NK-92 treated with Interleukin-12 subunit alpha and Interleukin-12 subunit beta, amount 100 ng/mL, for 24 hours (cell line): ENCODE data around the gene TSPAN4.

Experiments used
- DNase-seq: peaks from one replicate; lab custom pipeline; 2025; lab: John Stamatoyannopoulos, UW

Gene TSPAN4

GRCh38 chr11:804599-804964 lies 38.1 kb upstream of the TSPAN4 start:
- no peak for DNase-seq

DNA sequence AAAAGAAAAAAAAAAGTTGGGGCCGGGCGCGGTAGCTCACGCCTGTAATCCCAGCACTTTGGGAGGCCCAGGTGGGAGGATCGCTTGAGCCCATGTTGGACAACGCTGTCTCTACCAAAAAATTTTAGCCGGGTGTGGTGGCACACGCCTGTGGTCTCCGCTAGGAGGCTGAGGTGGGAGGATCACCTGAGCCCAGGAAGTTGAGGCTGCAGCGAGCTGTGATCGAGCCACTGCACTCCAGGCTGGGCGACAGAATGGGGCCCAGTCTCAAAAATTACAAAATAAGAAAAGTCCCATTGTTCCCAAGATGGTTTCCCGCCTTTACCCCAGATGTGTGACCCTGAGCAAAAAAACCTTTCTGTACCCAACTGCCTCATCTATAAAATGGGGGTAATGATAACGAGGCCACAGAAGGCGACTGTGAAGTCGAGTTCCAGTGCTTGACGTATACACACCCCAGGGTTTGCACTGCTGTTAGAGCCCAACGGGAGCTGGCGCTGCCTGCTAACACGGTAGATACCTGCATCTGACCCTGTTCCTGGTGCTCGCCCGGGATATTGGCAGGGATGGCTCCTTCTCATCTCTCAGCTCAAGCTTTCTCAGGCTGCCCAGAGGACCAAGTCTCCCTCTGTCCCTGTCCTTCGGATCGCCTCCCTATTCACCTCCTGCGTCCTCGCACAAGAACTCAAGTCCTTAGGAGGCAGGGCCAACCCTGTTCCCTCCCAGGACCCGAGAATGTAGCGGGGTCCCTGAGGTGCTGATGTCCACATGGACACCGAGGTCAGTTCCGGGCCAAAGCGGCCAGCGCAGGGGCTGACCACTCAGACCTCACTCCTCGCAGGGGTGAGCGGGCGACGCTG lies 34.0 kb upstream of the TSPAN4 start:
- no peak for DNase-seq

GRCh38 chr11:809287-810039 lies 33.2 kb upstream of the TSPAN4 start, which contains the start of gene RPLP2:
Gene RPLP2 (plus strand): TSS chr11:809967. CDS start chr11:810235, 268 bp downstream.
- DNase-seq = peak; percentile 97

- DNase-seq = no peak
Measured at GRCh38 chr11:810040-810567, 32.5 kb upstream of the TSPAN4 start.

DNA sequence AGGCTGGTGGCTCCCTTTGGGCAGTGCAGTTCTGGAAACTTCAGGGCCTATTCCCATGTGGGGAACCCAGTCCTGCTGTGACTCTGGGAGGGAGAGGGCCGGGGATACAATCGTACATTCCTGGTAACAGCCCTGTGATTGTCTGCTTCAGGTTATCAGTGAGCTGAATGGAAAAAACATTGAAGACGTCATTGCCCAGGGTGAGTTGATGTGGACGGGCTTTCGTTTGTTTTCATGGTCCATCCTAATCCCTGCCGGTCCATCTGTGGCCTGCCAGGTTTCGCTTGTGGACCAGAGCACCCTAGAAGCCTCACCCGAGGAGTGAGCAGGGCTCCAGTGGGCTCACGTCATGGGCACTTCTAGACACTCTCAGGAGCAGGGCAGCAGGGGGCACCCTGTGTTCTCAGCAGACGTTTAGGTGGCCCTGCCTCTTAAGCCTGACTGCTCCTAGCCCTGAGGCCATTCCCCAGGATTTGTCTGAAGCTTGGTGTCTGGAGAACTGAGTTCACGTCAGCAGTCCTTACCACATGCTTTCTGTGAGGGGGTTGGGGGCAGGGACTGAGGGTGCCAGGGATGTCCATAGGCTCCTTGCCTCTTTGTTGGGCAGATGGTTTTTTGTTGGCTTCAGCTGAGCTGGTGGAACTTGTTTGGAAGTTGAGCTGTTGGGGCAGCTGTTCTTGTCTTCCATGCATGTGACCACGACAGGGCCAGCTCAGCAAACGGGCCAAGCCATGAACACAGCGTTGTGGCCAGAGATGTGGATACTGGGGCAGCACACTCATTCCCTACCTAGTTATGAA lies 31.0 kb upstream of the TSPAN4 start:
- no peak for DNase-seq

DNA sequence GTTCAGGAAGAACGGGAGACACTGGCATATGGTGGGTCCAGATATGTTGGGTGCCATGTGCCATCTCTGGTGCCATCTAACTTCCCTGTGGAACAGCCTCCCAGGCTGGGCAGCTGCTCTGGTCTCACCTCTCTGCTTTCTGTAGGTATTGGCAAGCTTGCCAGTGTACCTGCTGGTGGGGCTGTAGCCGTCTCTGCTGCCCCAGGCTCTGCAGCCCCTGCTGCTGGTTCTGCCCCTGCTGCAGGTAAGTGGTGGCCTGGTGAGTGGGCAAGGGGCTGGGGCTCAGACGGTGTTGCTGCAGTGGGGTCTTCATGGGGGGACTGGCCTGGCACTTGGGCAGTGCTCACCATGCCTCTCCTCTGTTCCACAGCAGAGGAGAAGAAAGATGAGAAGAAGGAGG lies 30.3 kb upstream of the TSPAN4 start:
- no peak for DNase-seq

GRCh38 chr11:813072-813455 lies 29.6 kb upstream of the TSPAN4 start:
- DNase-seq = no peak

DNA sequence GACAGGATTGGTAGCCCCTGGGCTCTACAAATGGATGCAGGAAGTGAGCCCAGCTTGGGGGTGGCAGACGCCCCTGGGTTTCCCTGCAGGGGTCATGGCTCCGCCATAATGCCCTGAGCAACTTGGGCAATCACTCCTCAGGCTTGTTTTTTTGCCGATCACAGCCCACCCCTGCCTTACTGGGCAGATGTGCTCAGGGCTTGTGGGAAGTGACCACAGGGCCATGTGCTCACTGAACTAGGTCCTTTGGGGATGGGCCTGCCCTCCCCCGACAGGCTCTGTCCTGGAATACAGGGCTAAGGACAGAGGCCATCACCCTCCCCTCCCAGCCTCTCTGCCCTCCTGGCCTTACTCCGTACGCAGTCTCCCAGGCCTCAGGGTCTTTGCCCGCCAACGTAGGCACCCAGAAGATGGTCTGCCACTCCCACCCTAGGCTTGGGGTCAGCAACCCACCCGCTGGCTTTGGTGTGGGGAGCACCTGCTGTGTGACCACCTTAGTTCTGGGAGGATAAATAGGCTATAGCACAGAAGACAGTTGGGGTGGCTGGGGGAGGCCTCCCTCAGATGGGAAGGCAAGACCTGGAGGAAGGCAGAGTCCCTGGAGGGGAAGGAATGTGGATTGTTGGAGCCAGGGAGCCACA lies 29.1 kb upstream of the TSPAN4 start:
- no peak for DNase-seq

DNA sequence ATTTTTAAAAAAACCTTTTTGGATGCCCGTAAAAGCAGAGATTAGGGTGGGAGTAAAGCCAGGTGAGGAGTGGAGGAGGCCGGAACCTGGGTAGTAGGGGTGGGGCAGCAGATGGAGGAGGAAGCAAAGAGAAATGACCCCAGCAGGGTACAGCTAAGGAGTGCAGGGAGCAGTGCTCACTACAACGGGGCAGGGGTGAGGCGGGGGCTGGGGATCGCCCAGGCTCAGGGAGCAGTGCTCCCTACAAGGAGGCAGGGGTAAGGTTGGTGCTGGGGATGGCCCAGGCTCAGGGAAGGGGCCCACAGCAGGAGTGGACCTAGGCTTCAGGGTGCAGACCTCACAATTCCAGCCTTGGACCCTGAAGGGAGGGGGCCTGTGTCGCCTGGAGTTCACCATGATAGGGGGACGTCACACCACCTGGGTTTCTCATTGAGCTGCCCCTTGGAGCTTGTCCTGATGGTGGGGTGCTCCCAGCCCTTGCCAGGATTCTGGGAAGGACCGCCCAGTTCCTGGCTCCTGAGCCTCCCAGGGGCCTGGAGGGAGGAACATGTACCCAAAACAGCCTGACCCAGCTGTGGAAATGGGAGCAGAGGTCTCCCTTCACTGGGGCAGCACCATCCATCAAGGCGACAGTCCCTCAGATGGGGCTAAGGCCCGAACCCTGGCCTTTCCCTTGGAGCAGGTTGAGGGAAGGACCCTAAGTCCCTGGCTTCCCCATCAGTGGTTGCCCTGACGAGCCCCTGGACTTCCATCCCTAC lies 26.8 kb upstream of the TSPAN4 start:
- DNase-seq = no peak

DNA sequence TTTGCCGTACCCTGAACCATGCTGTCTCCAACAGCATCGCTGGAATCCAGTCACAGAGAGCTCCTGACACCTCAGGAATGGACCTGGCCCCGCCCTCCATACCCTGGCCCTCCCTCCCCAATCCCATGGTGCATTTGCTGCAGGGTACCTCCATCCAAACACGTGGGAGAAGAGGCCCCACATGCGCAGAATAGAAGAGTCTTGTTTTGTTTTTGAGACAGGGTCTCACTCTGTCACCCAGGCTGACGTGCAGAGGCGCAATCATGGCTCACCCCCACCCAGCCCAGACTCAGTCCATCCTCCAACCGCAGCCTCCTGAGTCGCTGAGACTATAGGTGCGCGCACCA lies 26.2 kb upstream of the TSPAN4 start:
- no peak for DNase-seq

DNA sequence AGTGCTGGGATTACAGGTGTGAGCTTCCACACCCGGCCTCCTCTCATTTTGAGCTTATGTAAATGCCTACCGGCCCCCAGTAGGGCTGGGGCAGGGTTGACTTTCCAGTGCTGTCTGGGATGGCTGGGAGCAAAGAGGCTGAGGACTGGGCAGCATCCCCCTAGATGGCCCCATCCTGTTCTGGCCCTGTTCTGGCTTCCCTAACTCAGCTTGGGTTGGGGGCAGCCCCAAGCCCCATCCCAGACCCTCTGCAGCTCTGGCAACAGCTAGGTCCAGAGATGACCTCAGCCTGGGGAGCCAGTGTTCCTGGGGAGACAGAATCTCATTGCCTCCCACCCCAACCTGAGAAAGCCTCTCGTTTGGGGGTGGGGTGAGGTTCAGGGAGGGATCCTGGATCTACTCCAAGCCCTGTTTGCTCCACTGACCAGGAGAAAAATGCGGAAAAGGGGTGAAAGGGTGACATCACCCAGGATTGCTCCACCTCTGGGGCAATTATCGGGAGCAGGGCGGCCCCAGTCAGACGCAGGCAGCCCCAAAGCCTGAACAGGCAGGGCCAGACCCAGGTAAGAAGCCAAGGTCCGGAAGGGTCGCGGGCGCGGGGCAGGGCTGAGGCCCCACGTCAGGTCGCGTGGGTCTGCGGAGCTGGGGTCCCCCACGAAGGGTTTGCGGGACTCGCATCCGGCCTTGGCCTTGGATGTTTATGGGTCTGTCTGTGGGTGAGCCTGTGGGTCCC lies 24.1 kb upstream of the TSPAN4 start, which contains the start of gene PNPLA2:
Gene PNPLA2, plus strand, starts transcription at position 519 of the 733 bp plus-strand sequence. CDS start 805 bp downstream, outside the sequence.
- no peak for DNase-seq

GRCh38 chr11:819129-819931 lies 23.3 kb upstream of the TSPAN4 start:
- DNase-seq = peak; percentile 82

- peak; percentile 93 for DNase-seq
Measured at GRCh38 chr11:819943-820649, 22.6 kb upstream of the TSPAN4 start.

DNA sequence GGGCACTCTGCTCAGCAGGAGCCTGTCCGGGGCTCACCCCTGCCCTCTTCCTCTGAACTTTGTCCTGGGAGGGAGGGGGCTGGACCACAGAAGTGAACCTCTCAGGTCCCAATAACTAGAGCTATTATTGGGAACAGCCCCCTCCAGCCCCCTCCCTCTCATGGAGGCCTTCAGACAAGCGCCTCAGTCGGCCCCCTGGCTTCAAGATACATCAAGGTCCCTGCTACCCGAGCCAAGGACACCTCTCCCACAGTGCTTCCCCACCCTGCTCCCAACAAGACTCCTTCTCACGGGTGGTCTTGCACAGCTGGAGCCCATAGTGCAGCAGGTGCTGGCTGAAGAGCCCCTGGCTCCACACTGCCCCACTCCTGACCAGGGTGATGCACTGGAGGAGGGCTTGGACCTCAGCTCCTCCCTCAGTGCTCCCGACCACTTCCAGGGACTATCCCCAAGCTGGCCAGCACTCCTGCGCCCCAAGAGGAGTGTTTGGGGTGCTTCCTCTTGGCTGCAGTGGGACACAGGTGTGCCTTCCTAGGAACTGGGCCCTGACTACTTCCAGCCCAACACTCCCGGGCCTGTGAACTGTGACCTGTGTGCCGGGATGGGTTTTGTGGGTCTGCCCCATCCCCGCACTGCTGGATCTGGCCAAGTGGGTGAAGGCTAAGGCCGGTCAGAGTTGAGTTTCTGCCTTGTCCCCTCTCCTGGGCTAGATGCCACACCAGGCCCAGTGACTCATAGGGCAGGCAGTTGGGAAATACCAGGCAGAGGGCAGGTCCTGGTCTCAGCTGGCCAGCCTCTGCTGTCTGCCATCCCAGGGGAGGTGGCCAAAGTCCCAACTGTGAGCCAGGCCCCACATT lies 21.8 kb upstream of the TSPAN4 start:
- no peak for DNase-seq

- no peak for DNase-seq
Measured at GRCh38 chr11:821512-822371, 20.9 kb upstream of the TSPAN4 start.

GRCh38 chr11:823441-824291 lies 19.0 kb upstream of the TSPAN4 start:
- DNase-seq = no peak
